HepG2 (cell line): ENCODE measurements around the gene MGAT2. TPM values are rescaled to one million over a fixed set of nuclear protein-coding genes. Genes with fewer than 3 reads are reported as not detected.

Experiments used
- AHR ChIP-seq: IDR thresholded peaks from 2 replicates; pipeline ENCODE4 v1.6.1; 2018; ENCODE audit warnings: missing genetic modification reagents, missing compliant biosample characterization
- BRCA1 ChIP-seq: sonication (generic); formaldehyde crosslinking; IDR thresholded peaks from 2 replicates; pipeline ENCODE4 v1.4.0; 2020; ENCODE audit warnings: missing genetic modification reagents
- CREM ChIP-seq, 2 experiments: sonication (generic) in 1 of 2; formaldehyde crosslinking in 1 of 2; IDR thresholded peaks; 2 replicates each; pipeline versions ENCODE4 v1.4.0 to v1.6.1; 2016 to 2020; ENCODE audit warnings: antibody characterized with exemption in 1 of 2, mild to moderate bottlenecking in 1 of 2, missing genetic modification reagents in 1 of 2
- HES4 ChIP-seq: sonication (generic); formaldehyde crosslinking; IDR thresholded peaks from 2 replicates; pipeline ENCODE4 v1.9.0; 2021; ENCODE audit warnings: mild to moderate bottlenecking, missing genetic modification reagents, borderline replicate concordance
- MAX ChIP-seq: IDR thresholded peaks from 2 replicates; pipeline ENCODE4 v1.6.1; 2012; ENCODE audit warnings: inconsistent platforms
- NPAS2 ChIP-seq: sonication (generic); formaldehyde crosslinking; IDR thresholded peaks from 2 replicates; pipeline ENCODE4 v1.8.0; 2022; ENCODE audit warnings: mild to moderate bottlenecking, missing genetic modification reagents, borderline replicate concordance
- PRDM4 ChIP-seq: sonication (generic); formaldehyde crosslinking; IDR thresholded peaks from 2 replicates; pipeline ENCODE4 v1.9.0; 2021; ENCODE audit warnings: missing genetic modification reagents, borderline replicate concordance
- RBM39 ChIP-seq: fragments of 200-400 bp; formaldehyde crosslinking; IDR thresholded peaks from one replicate; pipeline ENCODE4 v1.6.1; 2018; ENCODE audit warnings: antibody characterized with exemption, mild to moderate bottlenecking, low read depth, low read length; ENCODE audit not compliant: poor library complexity, severe bottlenecking
- SCMH1 ChIP-seq: sonication (generic); formaldehyde crosslinking; IDR thresholded peaks from 2 replicates; pipeline ENCODE4 v1.9.0; 2021; ENCODE audit warnings: missing genetic modification reagents, mild to moderate bottlenecking, borderline replicate concordance
- SNAPC5 ChIP-seq: sonication (generic); formaldehyde crosslinking; IDR thresholded peaks from 2 replicates; pipeline ENCODE4 v1.8.1; 2023; ENCODE audit warnings: mild to moderate bottlenecking, missing genetic modification reagents, borderline replicate concordance
- TSC22D2 ChIP-seq: sonication (generic); formaldehyde crosslinking; IDR thresholded peaks from 2 replicates; pipeline ENCODE4 v1.5.1; 2020; ENCODE audit warnings: missing genetic modification reagents, mild to moderate bottlenecking, borderline replicate concordance
- ZBTB34 ChIP-seq: sonication (generic); formaldehyde crosslinking; IDR thresholded peaks from 2 replicates; pipeline ENCODE4 v1.8.0; 2022; ENCODE audit warnings: mild to moderate bottlenecking, missing genetic modification reagents
- ZBTB7B ChIP-seq: sonication (generic); formaldehyde crosslinking; IDR thresholded peaks from 2 replicates; pipeline ENCODE4 v1.4.0; 2020; ENCODE audit warnings: missing genetic modification reagents
- ZNF331 ChIP-seq: sonication (generic); formaldehyde crosslinking; IDR thresholded peaks from 2 replicates; pipeline ENCODE4 v1.4.0; 2020; ENCODE audit warnings: missing genetic modification reagents
- ZNF414 ChIP-seq: sonication (generic); formaldehyde crosslinking; IDR thresholded peaks from 2 replicates; pipeline ENCODE4 v1.5.0; 2020; ENCODE audit warnings: missing genetic modification reagents
- ZNF549 ChIP-seq: sonication (generic); formaldehyde crosslinking; IDR thresholded peaks from 2 replicates; pipeline ENCODE4 v1.5.0; 2020; ENCODE audit warnings: missing genetic modification reagents
- ZNF790 ChIP-seq: sonication (generic); formaldehyde crosslinking; IDR thresholded peaks from 2 replicates; pipeline ENCODE4 v1.8.0; 2022; ENCODE audit warnings: missing genetic modification reagents, mild to moderate bottlenecking, borderline replicate concordance
- ZSCAN21 ChIP-seq: sonication (generic); formaldehyde crosslinking; IDR thresholded peaks from 2 replicates; pipeline ENCODE4 v1.8.0; 2022; ENCODE audit warnings: mild to moderate bottlenecking, missing genetic modification reagents, moderate library complexity, borderline replicate concordance
- polyA plus RNA-seq, 8 experiments: library from polyadenylated mRNA; depleted of rRNA in 3 of 8; stranded (reverse) in 7 of 8; unstranded in 1 of 8; fragments of >200 nt; fragmentation: Illumina TruSeq in 4 of 8; extraction: Trizol in 4 of 8; gene quantifications; 2 replicates each; pipeline versions ENCODE4 v1.2.1 to v1.2.3, GENCODE V29; 2011 to 2016; ENCODE audit warnings: low read depth in 4 of 8, missing spikeins in 1 of 8, mixed read lengths in 1 of 8; ENCODE audit not compliant: insufficient read depth in 1 of 8
- total RNA-seq, 5 experiments: library from RNA; depleted of rRNA; stranded (reverse); fragments of >200 nt; fragmentation: Illumina TruSeq; extraction: Trizol; gene quantifications; 2 replicates each; pipeline ENCODE4 v1.2.3, GENCODE V29; 2016; ENCODE audit warnings: low read depth in 1 of 5

Gene MGAT2
- total and polyA plus RNA-seq, 2 of the 13 experiments (the other 11 are each of a cell fraction or from before 2014, with no cell fraction given), result 12.9 to 51.9 TPM

DNA sequence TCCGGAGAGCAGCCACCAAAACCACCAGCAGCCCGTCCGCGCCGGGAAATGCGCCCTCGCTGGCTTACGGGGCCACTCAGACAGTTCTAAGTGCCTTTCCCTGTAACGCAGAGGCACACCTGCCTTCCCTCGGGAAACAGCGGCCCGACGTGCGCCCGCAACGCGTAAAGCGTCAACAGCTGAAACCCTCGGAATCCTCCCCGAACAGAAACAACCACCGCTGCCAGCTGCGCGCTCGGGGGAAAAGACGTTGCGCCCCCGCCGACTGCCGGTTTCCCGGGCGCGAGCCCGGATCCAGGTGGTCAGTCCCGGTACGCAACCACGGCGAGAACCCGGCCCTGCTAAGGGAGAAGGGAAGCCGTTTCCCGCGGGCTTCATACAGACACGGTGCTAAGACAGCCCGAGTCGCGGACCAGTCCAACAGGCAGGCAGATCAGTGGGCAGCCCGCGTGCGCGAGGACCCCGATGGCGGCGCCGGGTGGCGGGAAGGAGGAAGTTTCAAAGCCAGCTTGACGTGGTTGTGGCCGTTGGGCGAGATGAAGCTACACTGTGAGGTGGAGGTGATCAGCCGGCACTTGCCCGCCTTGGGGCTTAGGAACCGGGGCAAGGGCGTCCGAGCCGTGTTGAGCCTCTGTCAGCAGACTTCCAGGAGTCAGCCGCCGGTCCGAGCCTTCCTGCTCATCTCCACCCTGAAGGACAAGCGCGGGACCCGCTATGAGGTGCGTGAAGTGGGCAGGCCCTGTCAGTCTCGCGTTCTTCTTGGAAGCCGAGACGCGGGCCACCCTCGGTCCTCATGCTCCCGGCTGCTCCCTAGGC, 21.9 kb upstream of the MGAT2 start, which contains the start of gene LRR1 (continued):
- TF ChIP-seq ZBTB7B (CRISPR knock-in tag) (no peak; the same call in 1 of the 2 replicates), PRDM4 (CRISPR knock-in tag) (no peak), NPAS2 (CRISPR knock-in tag) (no peak), TSC22D2 (CRISPR knock-in tag) (peak; percentile 64; the same call in 1 of the 2 replicates), ZNF414 (no peak), ZBTB34 (CRISPR knock-in tag) (0 out of 2 replicates have a peak, but pooled peaks have one; percentile 15), ZNF790 (CRISPR knock-in tag) (no peak; the same call in 1 of the 2 replicates), SNAPC5 (CRISPR knock-in tag) (0 out of 2 replicates have a peak, but pooled peaks have one; percentile 23), HES4 (no peak; the same call in 1 of the 2 replicates), BRCA1 (CRISPR knock-in tag) (no peak), RBM39 (peak; percentile 87), MAX (peak; percentile 82), ZNF549 (CRISPR knock-in tag) (no peak), ZNF331 (CRISPR knock-in tag) (peak; percentile 68; the same call in 1 of the 2 replicates), ZSCAN21 (peak; percentile 90), SCMH1 (CRISPR knock-in tag) (no peak), AHR (CRISPR knock-in tag) (peak; percentile 44; the same call in 1 of the 2 replicates), CREM (IDR thresholded peaks at IDR 0.05) (peak; percentile 47; the same call in 1 of the 2 replicates), CREM (CRISPR knock-in tag; IDR thresholded peaks at IDR 0.05) (no peak)
